Activated CD4-positive, alpha-beta T cell treated with anti-CD3 and anti-CD28 coated beads for 36 hours (primary cell): ENCODE data around the gene LEMD2. TPM values are rescaled to one million over a fixed set of nuclear protein-coding genes. Genes with fewer than 3 reads are reported as not detected.
"Not testable (repeated sequence)": the region's sequence is repeated elsewhere in the genome, so short reads cannot be mapped to it uniquely, and the experiment has no call there.

ENCODE experiments used
- ATAC-seq: fragments of 200-7000 bp; cut with Tn5 transposase; one replicate; pipeline ENCODE4 v1.10.0; 2021; ENCODE audit warnings: mild to moderate bottlenecking, moderate library complexity
- CTCF ChIA-PET: fragments of 350-600 bp; sonication (Branson Sonifier 250); formaldehyde crosslinking; loops from one replicate; lab custom pipeline; 2021; ENCODE audit warnings: antibody characterized with exemption; lab: Charles Lee
- POLR2A ChIA-PET: fragments of 350-600 bp; sonication (Branson Sonifier 250); formaldehyde crosslinking; loops from one replicate; lab custom pipeline; 2021; ENCODE audit warnings: antibody characterized with exemption, inconsistent platforms; lab: Charles Lee
- DNase-seq: peaks from one replicate; pipeline ENCODE4 v3.0.0-alpha.2; 2020
- H3K27ac Mint-ChIP-seq: one replicate; pipeline ENCODE4 v1.8.0; 2021; ENCODE audit warnings: mixed read lengths
- H3K27me3 Mint-ChIP-seq: one replicate; pipeline ENCODE4 v1.8.0; 2021; ENCODE audit warnings: mixed read lengths
- H3K36me3 Mint-ChIP-seq: one replicate; pipeline ENCODE4 v1.8.0; 2021; ENCODE audit warnings: low read depth, mixed read lengths
- H3K4me1 Mint-ChIP-seq: one replicate; pipeline ENCODE4 v1.8.0; 2021; ENCODE audit warnings: mixed read lengths
- H3K4me3 Mint-ChIP-seq: one replicate; pipeline ENCODE4 v1.8.0; 2021; ENCODE audit warnings: mild to moderate bottlenecking, moderate library complexity, mixed read lengths
- H3K9me3 Mint-ChIP-seq: one replicate; pipeline ENCODE4 v1.8.0; 2021; ENCODE audit warnings: low read depth, mixed read lengths
- intact Hi-C, 2 experiments: fragments of 100-400 bp; cut with DNase I in 1 of 2; cut with micrococcal nuclease in 1 of 2; formaldehyde crosslinking; loops; one replicate each; pipeline versions ENCODE4 v1.14.2 to v1.15.1; 2022 to 2024; cut with DNase I, micrococcal nuclease
- total RNA-seq, 2 experiments: library from RNA; stranded (reverse); gene quantifications; one replicate each; pipeline ENCODE4 v1.2.3, GENCODE V29; 2021

LEMD2 gene
- 10 to 100 TPM; 55.2 to 61.5 TPM for total RNA-seq

GRCh38 chr6:33788694-33789549 is at the start of gene LEMD2:
Gene LEMD2, minus strand, starts transcription at chr6:33789130. Its CDS starts 14 bp downstream, at chr6:33789116.
- CTCF ChIA-PET: interaction anchor here (0.7 to 3.8 kb wide), 2 partner anchors 18 to 401 kb away, joined by 3 to 22 read pairs; no protein-coding TSS in a partner anchor
- Mint-ChIP-seq H3K27me3 (no peaks in the 10 kb centered on the region), H3K4me1 (peaks cover 47% of the 10 kb centered on the region), H3K27ac (peak within 1 kb of the TSS; percentile 99), H3K9me3 (no peaks in the 10 kb centered on the region), H3K36me3 (peaks cover 28% of the 10 kb centered on the region), H3K4me3 (peak within 1 kb of the TSS; percentile 96)
- POLR2A ChIA-PET: interaction anchor here (0.5 to 1.7 kb wide), 2 partner anchors 228 to 367 kb away, joined by 4 to 5 read pairs; no protein-coding TSS in a partner anchor
- peak; percentile 87 for ATAC-seq
- peak; percentile 93 for DNase-seq
- intact Hi-C loops: loop anchor here (1.0 to 5.0 kb wide), 13 partner anchors 52 to 968 kb away; partner anchors contain the start of genes UQCC2 (in 2 of the 2), BAK1 (in 1 of the 2), HMGA1 (in 1 of the 2) and HSD17B8 (in 1 of the 2)

- no peak overlapping the region for H3K27ac Mint-ChIP-seq
- DNase-seq (no peak), ATAC-seq (no peak)
- POLR2A ChIA-PET: interaction anchor here (0.5 kb wide), 1 partner anchor 1513 kb away, joined by 5 read pairs; no protein-coding TSS in a partner anchor
- H3K4me3 Mint-ChIP-seq: no peak overlapping the region
- H3K27me3 Mint-ChIP-seq: no peaks in the 10 kb centered on the region
- no peaks in the 10 kb centered on the region for H3K36me3 Mint-ChIP-seq
- no peaks in the 10 kb centered on the region for H3K9me3 Mint-ChIP-seq
- intact Hi-C loops: no loop called here
- CTCF ChIA-PET: interaction anchor here (0.7 kb wide), 1 partner anchor 15 kb away, joined by 3 read pairs; no protein-coding TSS in a partner anchor
- peaks cover 15% of the 10 kb centered on the region for H3K4me1 Mint-ChIP-seq
Observed at GRCh38 chr6:33837971-33838665, 49.2 kb upstream of the LEMD2 start.

GRCh38 chr6:33836806-33837469 is 48.0 kb upstream of the LEMD2 start:
- ChIA-PET CTCF (no interaction called here), POLR2A (interaction anchor here (0.7 kb wide), 1 partner anchor 588 kb away, joined by 6 read pairs; no protein-coding TSS in a partner anchor)
- Mint-ChIP-seq H3K9me3 (no peaks in the 10 kb centered on the region), H3K36me3 (no peaks in the 10 kb centered on the region), H3K4me3 (no peak overlapping the region), H3K27ac (no peak overlapping the region), H3K27me3 (no peaks in the 10 kb centered on the region), H3K4me1 (peaks cover 15% of the 10 kb centered on the region)
- ATAC-seq (no peak), DNase-seq (no peak)
- intact Hi-C loops: no loop called here

- Mint-ChIP-seq H3K4me1 (peaks cover 6% of the 10 kb centered on the region), H3K9me3 (no peaks in the 10 kb centered on the region), H3K4me3 (no peak overlapping the region), H3K27me3 (no peaks in the 10 kb centered on the region), H3K27ac (no peak overlapping the region), H3K36me3 (no peaks in the 10 kb centered on the region)
- CTCF ChIA-PET: interaction anchor here (0.7 kb wide), 1 partner anchor 81 kb away, joined by 4 read pairs; no protein-coding TSS in a partner anchor
- intact Hi-C loops: no loop called here
- no peak for ATAC-seq
- POLR2A ChIA-PET: interaction anchor here (0.6 kb wide), 1 partner anchor 660 kb away, joined by 3 read pairs; no protein-coding TSS in a partner anchor
- no peak for DNase-seq
Observed at GRCh38 chr6:33834401-33835392, 45.8 kb upstream of the LEMD2 start.

GRCh38 chr6:33833599-33833998 is 44.7 kb upstream of the LEMD2 start:
- ChIA-PET CTCF (no interaction called here), POLR2A (no interaction called here)
- Mint-ChIP-seq H3K27ac (no peak overlapping the region), H3K36me3 (no peaks in the 10 kb centered on the region), H3K9me3 (no peaks in the 10 kb centered on the region), H3K4me1 (no peaks in the 10 kb centered on the region), H3K4me3 (no peak overlapping the region), H3K27me3 (no peaks in the 10 kb centered on the region)
- intact Hi-C loops: no loop called here
- no peak for DNase-seq
- no peak for ATAC-seq

- H3K4me1 Mint-ChIP-seq, CTCF ChIA-PET, H3K36me3 Mint-ChIP-seq, H3K9me3 Mint-ChIP-seq, DNase-seq, intact Hi-C loops, H3K27me3 Mint-ChIP-seq, ATAC-seq, POLR2A ChIA-PET, H3K4me3 Mint-ChIP-seq, H3K27ac Mint-ChIP-seq: not testable (repeated sequence)
Observed at GRCh38 chr6:33832831-33833230, 43.9 kb upstream of the LEMD2 start.

- POLR2A ChIA-PET, intact Hi-C loops, ATAC-seq, H3K36me3 Mint-ChIP-seq, H3K4me3 Mint-ChIP-seq, H3K9me3 Mint-ChIP-seq, H3K4me1 Mint-ChIP-seq, DNase-seq, CTCF ChIA-PET, H3K27me3 Mint-ChIP-seq, H3K27ac Mint-ChIP-seq: not testable (repeated sequence)
Observed at GRCh38 chr6:33831725-33832124, 42.8 kb upstream of the LEMD2 start.

GRCh38 chr6:33830635-33831240 is 41.8 kb upstream of the LEMD2 start:
- H3K36me3 Mint-ChIP-seq: no peaks in the 10 kb centered on the region
- no peak overlapping the region for H3K27ac Mint-ChIP-seq
- ChIA-PET CTCF (no interaction called here), POLR2A (no interaction called here)
- no peak overlapping the region for H3K4me3 Mint-ChIP-seq
- intact Hi-C loops: no loop called here
- no peak for ATAC-seq
- H3K9me3 Mint-ChIP-seq: no peaks in the 10 kb centered on the region
- H3K27me3 Mint-ChIP-seq: no peaks in the 10 kb centered on the region
- no peak for DNase-seq
- H3K4me1 Mint-ChIP-seq: no peaks in the 10 kb centered on the region

GRCh38 chr6:33828764-33829731 is 40.1 kb upstream of the LEMD2 start:
- H3K9me3 Mint-ChIP-seq: no peaks in the 10 kb centered on the region
- POLR2A ChIA-PET: no interaction called here
- ATAC-seq (no peak), DNase-seq (no peak)
- no peaks in the 10 kb centered on the region for H3K4me1 Mint-ChIP-seq
- intact Hi-C loops: no loop called here
- H3K4me3 Mint-ChIP-seq: no peak overlapping the region
- no peaks in the 10 kb centered on the region for H3K36me3 Mint-ChIP-seq
- CTCF ChIA-PET: no interaction called here
- H3K27me3 Mint-ChIP-seq: no peaks in the 10 kb centered on the region
- H3K27ac Mint-ChIP-seq: no peak overlapping the region
